ENCODE measurements around the gene TUBB6.
A peak's percentile ranks its signal among the peaks of the same experiment; 100 is the strongest.

TUBB6 gene

GRCh38 chr18:12305930-12306629 lies 2.0 kb upstream of the TUBB6 start:
- H3K4me1 ChIP-seq (ENCODE audit: control insufficient read depth, insufficient read depth, low read length), result peaks cover 38% of the 10 kb centered on the region
- H3K4me3 ChIP-seq (ENCODE audit: low read length in 2 of 2), result peak overlapping the region; percentile 90
- no peaks in the 10 kb centered on the region for H3K27me3 ChIP-seq (ENCODE audit: control insufficient read depth in 1 of 2, insufficient read depth in 2 of 2, low read length in 2 of 2)
- H3K9me3 ChIP-seq (ENCODE audit: control insufficient read depth in 2 of 2, low read length in 2 of 2), result no peaks in the 10 kb centered on the region
- H3K27ac ChIP-seq (ENCODE audit: low read length), result peak overlapping the region; percentile 96
- peak overlapping the region; percentile 60 to 73 for H3K9ac ChIP-seq (ENCODE audit: low read length in 2 of 2)
- peaks cover 5 to 8% of the 10 kb centered on the region in 2 donors for H3K36me3 ChIP-seq (ENCODE audit: control insufficient read depth in 2 of 2, insufficient read depth in 2 of 2, low read length in 2 of 2)

- H3K9ac ChIP-seq (ENCODE audit: low read length in 2 of 2), result peak overlapping the region; percentile 60 to 73
Observed at GRCh38 chr18:12306752-12307700, 1.0 kb upstream of the TUBB6 start.

GRCh38 chr18:12308386-12309100 lies 502 bp downstream of the TUBB6 start:
- no peaks in the 10 kb centered on the region for H3K27me3 ChIP-seq (ENCODE audit: control insufficient read depth in 1 of 2, insufficient read depth in 2 of 2, low read length in 2 of 2)
- H3K9me3 ChIP-seq (ENCODE audit: control insufficient read depth in 2 of 2, low read length in 2 of 2), result peaks cover 0 to 6% of the 10 kb centered on the region in 2 donors
- H3K4me3 ChIP-seq (ENCODE audit: low read length in 2 of 2), result peak overlapping the region; percentile 90 to 99
- peak overlapping the region; percentile 89 to 95 for H3K9ac ChIP-seq (ENCODE audit: low read length in 2 of 2)
- peak overlapping the region; percentile 96 for H3K27ac ChIP-seq (ENCODE audit: low read length)
- H3K4me1 ChIP-seq (ENCODE audit: control insufficient read depth, insufficient read depth, low read length), result peaks cover 38% of the 10 kb centered on the region
- H3K36me3 ChIP-seq (ENCODE audit: control insufficient read depth in 2 of 2, insufficient read depth in 2 of 2, low read length in 2 of 2), result peaks cover 17 to 24% of the 10 kb centered on the region in 2 donors

More at GRCh38 chr18:12306752-12307700, 1.0 kb upstream of the TUBB6 start:
- Histone ChIP-seq H3K4me1 (ENCODE audit: control insufficient read depth, insufficient read depth, low read length) (peaks cover 38% of the 10 kb centered on the region), H3K4me3 (ENCODE audit: low read length in 2 of 2) (peak overlapping the region; percentile 90), H3K9me3 (ENCODE audit: control insufficient read depth in 2 of 2, low read length in 2 of 2) (peaks cover 0 to 3% of the 10 kb centered on the region in 2 donors), H3K36me3 (ENCODE audit: control insufficient read depth in 2 of 2, insufficient read depth in 2 of 2, low read length in 2 of 2) (peaks cover 9 to 13% of the 10 kb centered on the region in 2 donors), H3K27me3 (ENCODE audit: control insufficient read depth in 1 of 2, insufficient read depth in 2 of 2, low read length in 2 of 2) (no peaks in the 10 kb centered on the region), H3K27ac (ENCODE audit: low read length) (peak overlapping the region; percentile 96)

GRCh38 chr18:12309683-12310198 lies 1.7 kb downstream of the TUBB6 start:
- H3K27ac ChIP-seq (ENCODE audit: low read length), result peak overlapping the region; percentile 96
- peaks cover 0 to 6% of the 10 kb centered on the region in 2 donors for H3K9me3 ChIP-seq (ENCODE audit: control insufficient read depth in 2 of 2, low read length in 2 of 2)
- H3K4me3 ChIP-seq (ENCODE audit: low read length in 2 of 2), result peak overlapping the region; percentile 90 to 99
- no peaks in the 10 kb centered on the region for H3K27me3 ChIP-seq (ENCODE audit: control insufficient read depth in 1 of 2, insufficient read depth in 2 of 2, low read length in 2 of 2)
- peaks cover 22 to 29% of the 10 kb centered on the region in 2 donors for H3K36me3 ChIP-seq (ENCODE audit: control insufficient read depth in 2 of 2, insufficient read depth in 2 of 2, low read length in 2 of 2)
- peak overlapping the region; percentile 89 to 95 for H3K9ac ChIP-seq (ENCODE audit: low read length in 2 of 2)
- peaks cover 49% of the 10 kb centered on the region for H3K4me1 ChIP-seq (ENCODE audit: control insufficient read depth, insufficient read depth, low read length)

- peak overlapping the region; percentile 35 to 47 for H3K4me3 ChIP-seq (ENCODE audit: low read length in 2 of 2)
- peaks cover 0 to 6% of the 10 kb centered on the region in 2 donors for H3K9me3 ChIP-seq (ENCODE audit: control insufficient read depth in 2 of 2, low read length in 2 of 2)
- H3K9ac ChIP-seq (ENCODE audit: low read length in 2 of 2), result peak overlapping the region in 1 of 2 donors; percentile 9
- H3K27ac ChIP-seq (ENCODE audit: low read length), result peak overlapping the region; percentile 58
- H3K36me3 ChIP-seq (ENCODE audit: control insufficient read depth in 2 of 2, insufficient read depth in 2 of 2, low read length in 2 of 2), result peaks cover 23 to 29% of the 10 kb centered on the region in 2 donors
- H3K27me3 ChIP-seq (ENCODE audit: control insufficient read depth in 1 of 2, insufficient read depth in 2 of 2, low read length in 2 of 2), result no peaks in the 10 kb centered on the region
- peaks cover 48% of the 10 kb centered on the region for H3K4me1 ChIP-seq (ENCODE audit: control insufficient read depth, insufficient read depth, low read length)
Observed at GRCh38 chr18:12310762-12311161, 2.7 kb downstream of the TUBB6 start.

- H3K4me3 ChIP-seq (ENCODE audit: low read length in 2 of 2), result no peak overlapping the region
- peaks cover 28 to 29% of the 10 kb centered on the region in 2 donors for H3K36me3 ChIP-seq (ENCODE audit: control insufficient read depth in 2 of 2, insufficient read depth in 2 of 2, low read length in 2 of 2)
- peaks cover 46% of the 10 kb centered on the region for H3K4me1 ChIP-seq (ENCODE audit: control insufficient read depth, insufficient read depth, low read length)
- peak overlapping the region; percentile 93 for H3K27ac ChIP-seq (ENCODE audit: low read length)
- H3K9ac ChIP-seq (ENCODE audit: low read length in 2 of 2), result no peak overlapping the region
- H3K9me3 ChIP-seq (ENCODE audit: control insufficient read depth in 2 of 2, low read length in 2 of 2), result peaks cover 0 to 6% of the 10 kb centered on the region in 2 donors
- H3K27me3 ChIP-seq (ENCODE audit: control insufficient read depth in 1 of 2, insufficient read depth in 2 of 2, low read length in 2 of 2), result no peaks in the 10 kb centered on the region
Observed at GRCh38 chr18:12312976-12313375, 4.9 kb downstream of the TUBB6 start.

GRCh38 chr18:12313530-12314245 lies 5.6 kb downstream of the TUBB6 start:
- Histone ChIP-seq H3K4me1 (ENCODE audit: control insufficient read depth, insufficient read depth, low read length) (peaks cover 53% of the 10 kb centered on the region), H3K4me3 (ENCODE audit: low read length in 2 of 2) (peak overlapping the region in 1 of 2 donors; percentile 17), H3K9me3 (ENCODE audit: control insufficient read depth in 2 of 2, low read length in 2 of 2) (peaks cover 0 to 6% of the 10 kb centered on the region in 2 donors), H3K27me3 (ENCODE audit: control insufficient read depth in 1 of 2, insufficient read depth in 2 of 2, low read length in 2 of 2) (no peaks in the 10 kb centered on the region), H3K9ac (ENCODE audit: low read length in 2 of 2) (peak overlapping the region; percentile 3 to 47), H3K27ac (ENCODE audit: low read length) (peak overlapping the region; percentile 93), H3K36me3 (ENCODE audit: control insufficient read depth in 2 of 2, insufficient read depth in 2 of 2, low read length in 2 of 2) (peaks cover 28 to 29% of the 10 kb centered on the region in 2 donors)

GRCh38 chr18:12314591-12315305 lies 6.7 kb downstream of the TUBB6 start:
- Histone ChIP-seq H3K9ac (ENCODE audit: low read length in 2 of 2) (peak overlapping the region; percentile 3 to 47), H3K4me3 (ENCODE audit: low read length in 2 of 2) (peak overlapping the region in 1 of 2 donors; percentile 17), H3K36me3 (ENCODE audit: control insufficient read depth in 2 of 2, insufficient read depth in 2 of 2, low read length in 2 of 2) (peaks cover 25 to 28% of the 10 kb centered on the region in 2 donors), H3K9me3 (ENCODE audit: control insufficient read depth in 2 of 2, low read length in 2 of 2) (peaks cover 0 to 6% of the 10 kb centered on the region in 2 donors), H3K4me1 (ENCODE audit: control insufficient read depth, insufficient read depth, low read length) (peaks cover 51% of the 10 kb centered on the region), H3K27me3 (ENCODE audit: control insufficient read depth in 1 of 2, insufficient read depth in 2 of 2, low read length in 2 of 2) (no peaks in the 10 kb centered on the region), H3K27ac (ENCODE audit: low read length) (peak overlapping the region; percentile 93)

GRCh38 chr18:12315490-12315889 lies 7.4 kb downstream of the TUBB6 start:
- H3K4me3 ChIP-seq (ENCODE audit: low read length in 2 of 2), result peak overlapping the region; percentile 18 to 36
- H3K9me3 ChIP-seq (ENCODE audit: control insufficient read depth in 2 of 2, low read length in 2 of 2), result peaks cover 0 to 6% of the 10 kb centered on the region in 2 donors
- H3K27ac ChIP-seq (ENCODE audit: low read length), result peak overlapping the region; percentile 93
- peaks cover 46% of the 10 kb centered on the region for H3K4me1 ChIP-seq (ENCODE audit: control insufficient read depth, insufficient read depth, low read length)
- H3K36me3 ChIP-seq (ENCODE audit: control insufficient read depth in 2 of 2, insufficient read depth in 2 of 2, low read length in 2 of 2), result peaks cover 24 to 25% of the 10 kb centered on the region in 2 donors
- H3K27me3 ChIP-seq (ENCODE audit: control insufficient read depth in 1 of 2, insufficient read depth in 2 of 2, low read length in 2 of 2), result no peaks in the 10 kb centered on the region
- peak overlapping the region in 1 of 2 donors; percentile 30 for H3K9ac ChIP-seq (ENCODE audit: low read length in 2 of 2)
